ENCODE results near the gene AXIN1. TPM values are rescaled to one million over a fixed set of nuclear protein-coding genes. Genes with fewer than 3 reads are reported as not detected.

Gene AXIN1
- total RNA-seq, 1 donor from 2014 or later, result 22.4 TPM

GRCh38 chr16:369866-370436, 17.4 kb upstream of the AXIN1 start:
- Histone ChIP-seq H3K36me3 (peaks cover 64% of the 10 kb centered on the region), H3K4me3 (peak overlapping the region; percentile 44), H3K4me1 (peaks cover 19% of the 10 kb centered on the region), H3K27ac (peak overlapping the region; percentile 80), H3K9me3 (no peaks in the 10 kb centered on the region), H3K27me3 (ENCODE audit: low read depth) (no peaks in the 10 kb centered on the region)
- peak; percentile 53 to 71 for ATAC-seq
- intact Hi-C loops (cut with DNase I), result no loop called here
- no peak for TF ChIP-seq CTCF (IDR thresholded peaks at IDR 0.05)
- DNase-seq, result no peak

- Histone ChIP-seq H3K27me3 (ENCODE audit: low read depth) (no peaks in the 10 kb centered on the region), H3K4me3 (no peak overlapping the region), H3K27ac (no peak overlapping the region), H3K36me3 (peaks cover 58% of the 10 kb centered on the region), H3K4me1 (peaks cover 19% of the 10 kb centered on the region), H3K9me3 (no peaks in the 10 kb centered on the region)
- no peak for TF ChIP-seq CTCF (IDR thresholded peaks at IDR 0.05)
- DNase-seq, result no peak
- intact Hi-C loops (cut with DNase I), result no loop called here
- ATAC-seq, result no peak
Measured at GRCh38 chr16:369275-369865, 16.8 kb upstream of the AXIN1 start.

DNA sequence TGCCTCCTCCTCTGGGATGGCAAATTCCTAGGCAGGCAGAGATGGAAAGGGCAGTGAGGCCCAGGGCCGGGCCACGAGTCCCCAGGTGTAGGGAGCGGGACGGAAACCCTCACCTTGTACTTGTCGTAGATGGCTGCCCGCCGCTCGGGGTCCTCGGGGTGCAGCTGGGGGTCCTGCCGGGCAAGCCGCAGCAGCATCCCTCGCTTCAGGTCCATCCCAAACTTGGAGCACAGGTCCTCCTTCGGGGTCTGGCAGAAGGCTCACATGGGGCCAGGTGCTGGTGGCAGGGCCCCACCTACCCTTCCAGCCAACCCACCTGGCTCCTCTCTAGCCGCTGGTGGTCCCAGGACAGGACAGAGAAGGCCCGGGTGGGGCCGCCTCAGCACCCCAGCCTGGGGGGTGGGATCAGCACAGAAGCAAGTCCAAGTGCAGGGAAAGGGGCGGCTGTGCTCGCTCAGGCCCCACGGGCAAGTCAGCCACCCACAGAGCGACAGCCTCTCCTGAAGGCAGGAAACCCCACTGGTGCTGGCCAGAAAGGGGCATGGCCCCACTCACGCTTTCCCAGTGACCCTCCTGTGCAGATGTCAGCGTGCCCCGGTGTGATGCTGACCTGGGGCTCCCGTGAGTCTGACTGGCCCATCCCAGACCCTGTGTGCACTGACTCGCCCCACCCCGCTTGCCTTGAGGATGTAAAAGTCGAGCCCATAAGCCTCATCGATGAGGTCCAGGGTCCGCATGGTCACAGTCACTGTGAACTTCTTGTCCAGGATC, 16.1 kb upstream of the AXIN1 start:
- peaks cover 51% of the 10 kb centered on the region for H3K36me3 ChIP-seq
- no peak for DNase-seq
- peaks cover 19% of the 10 kb centered on the region for H3K4me1 ChIP-seq
- TF ChIP-seq CTCF (IDR thresholded peaks at IDR 0.05), result no peak
- H3K27me3 ChIP-seq (ENCODE audit: low read depth), result peaks cover 3% of the 10 kb centered on the region
- no peak for ATAC-seq
- no peak overlapping the region for H3K4me3 ChIP-seq
- intact Hi-C loops (cut with DNase I), result no loop called here
- no peaks in the 10 kb centered on the region for H3K9me3 ChIP-seq
- H3K27ac ChIP-seq, result no peak overlapping the region

DNA sequence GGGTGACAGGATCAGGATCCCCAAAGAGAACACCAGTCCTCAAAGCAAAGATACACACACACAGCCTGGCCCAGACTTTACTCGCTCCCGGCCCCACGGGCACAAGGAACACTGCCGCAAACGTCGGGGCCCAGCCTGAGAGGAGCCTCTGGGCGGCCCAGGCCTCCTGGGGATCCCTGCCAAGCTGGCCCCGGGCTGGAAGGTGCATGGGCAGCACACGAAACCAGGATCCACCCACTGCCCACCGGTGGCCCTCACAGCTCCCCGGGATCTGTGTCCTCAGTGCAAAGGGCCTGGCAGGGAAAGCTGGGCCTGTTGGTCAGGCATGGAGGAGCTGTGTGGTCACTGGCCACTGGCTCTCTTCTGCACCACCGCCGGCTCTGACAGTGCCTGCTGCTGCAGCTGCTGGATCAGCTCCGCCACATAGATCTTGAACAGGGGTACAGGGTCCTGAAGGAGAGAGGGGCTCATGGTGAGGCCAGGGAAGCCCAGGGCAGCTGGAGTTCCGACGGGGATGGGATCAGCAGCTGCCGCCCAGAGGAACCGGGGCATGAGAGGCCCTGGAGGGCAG, 14.9 kb upstream of the AXIN1 start:
- Histone ChIP-seq H3K9me3 (no peaks in the 10 kb centered on the region), H3K4me1 (peaks cover 20% of the 10 kb centered on the region), H3K27me3 (ENCODE audit: low read depth) (peaks cover 9% of the 10 kb centered on the region), H3K27ac (no peak overlapping the region), H3K4me3 (no peak overlapping the region), H3K36me3 (peaks cover 41% of the 10 kb centered on the region)
- ATAC-seq (no peak), DNase-seq (no peak)
- intact Hi-C loops (cut with DNase I), result no loop called here
- no peak for TF ChIP-seq CTCF (IDR thresholded peaks at IDR 0.05)

DNA sequence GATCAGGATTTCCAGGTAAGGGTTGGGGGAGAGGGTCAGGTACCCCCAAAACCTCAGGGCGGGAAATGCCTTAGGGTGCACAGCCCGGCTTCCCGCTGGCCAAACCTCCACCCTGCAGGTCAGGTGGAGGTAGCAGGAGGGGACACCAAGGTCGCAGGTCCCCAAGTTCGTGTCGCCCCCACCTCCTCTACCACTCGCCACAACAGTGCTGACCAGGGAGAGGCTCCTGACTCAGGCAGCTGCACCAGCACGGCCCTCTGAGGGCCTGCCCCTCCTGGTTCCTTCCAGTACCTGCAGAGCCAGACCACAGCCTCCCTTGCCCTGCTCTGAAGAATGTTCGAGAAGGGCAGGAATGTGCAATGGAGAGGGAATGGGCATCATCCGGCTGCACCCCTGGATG, 14.0 kb upstream of the AXIN1 start:
- no peaks in the 10 kb centered on the region for H3K9me3 ChIP-seq
- H3K4me1 ChIP-seq, result peaks cover 27% of the 10 kb centered on the region
- DNase-seq (no peak), ATAC-seq (no peak)
- intact Hi-C loops (cut with DNase I), result no loop called here
- peaks cover 9% of the 10 kb centered on the region for H3K27me3 ChIP-seq (ENCODE audit: low read depth)
- no peak overlapping the region for H3K27ac ChIP-seq
- TF ChIP-seq CTCF (IDR thresholded peaks at IDR 0.05), result no peak
- H3K36me3 ChIP-seq, result peaks cover 32% of the 10 kb centered on the region
- H3K4me3 ChIP-seq, result no peak overlapping the region

Measured in lower lobe of right lung (tissue), 2 donors.